HepG2 (cell line): ENCODE data around the gene CCDC144A. TPM values are rescaled to one million over a fixed set of nuclear protein-coding genes. Genes with fewer than 3 reads are reported as not detected.

Source experiments
- AKAP8 ChIP-seq: sonication (generic); formaldehyde crosslinking; IDR thresholded peaks from 2 replicates; pipeline ENCODE4 v1.5.1; 2020; ENCODE audit warnings: mild to moderate bottlenecking, missing genetic modification reagents
- BCL6 ChIP-seq: IDR thresholded peaks from 2 replicates; pipeline ENCODE4 v1.6.1; 2016; ENCODE audit warnings: missing genetic modification reagents, missing compliant biosample characterization
- CBX2 ChIP-seq, 2 experiments: fragments of 200-600 bp in 1 of 2; sonication (generic); formaldehyde crosslinking in 1 of 2; IDR thresholded peaks; 2 replicates each; pipeline versions ENCODE4 v1.7.0 to v1.8.1; 2018 to 2022; ENCODE audit warnings: low read depth in 2 of 2, low read length in 1 of 2, mild to moderate bottlenecking in 1 of 2, missing genetic modification reagents in 1 of 2
- FOXK2 ChIP-seq: fragments of 450-650 bp; IDR thresholded peaks from 2 replicates; pipeline ENCODE4 v1.6.1; 2016
- GATA4 ChIP-seq: sonication (generic); IDR thresholded peaks from 2 replicates; pipeline ENCODE4 v1.6.1; 2016; ENCODE audit warnings: antibody characterized with exemption, low read depth, borderline replicate concordance
- KDM1A ChIP-seq: IDR thresholded peaks from 2 replicates; pipeline ENCODE4 v1.6.1; 2016; ENCODE audit warnings: missing compliant biosample characterization
- MTA3 ChIP-seq: sonication (generic); formaldehyde crosslinking; IDR thresholded peaks from 2 replicates; pipeline ENCODE4 v1.4.0; 2020; ENCODE audit warnings: missing genetic modification reagents
- MXD3 ChIP-seq: IDR thresholded peaks from 2 replicates; pipeline ENCODE4 v1.6.1; 2016; ENCODE audit warnings: mild to moderate bottlenecking, missing biosample characterization, missing genetic modification reagents
- NCOA2 ChIP-seq: sonication (generic); formaldehyde crosslinking; IDR thresholded peaks from 2 replicates; pipeline ENCODE4 v1.8.0; 2022; ENCODE audit warnings: inconsistent platforms
- SKI ChIP-seq: fragments of 450-650 bp; IDR thresholded peaks from one replicate; pipeline ENCODE4 v1.6.1; 2018; ENCODE audit warnings: mild to moderate bottlenecking; ENCODE audit not compliant: partially characterized antibody
- SMYD3 ChIP-seq: sonication (generic); formaldehyde crosslinking; IDR thresholded peaks from 2 replicates; pipeline ENCODE4 v1.8.1; 2023; ENCODE audit warnings: mild to moderate bottlenecking, missing genetic modification reagents
- TAF15 ChIP-seq: fragments of 200-400 bp; formaldehyde crosslinking; IDR thresholded peaks from one replicate; pipeline ENCODE4 v1.6.1; 2018; ENCODE audit warnings: mild to moderate bottlenecking, low read depth, low read length; ENCODE audit not compliant: poor library complexity, severe bottlenecking
- TEAD3 ChIP-seq: optimal IDR thresholded peaks from 2 replicates; pipeline ENCODE3; 2016; ENCODE audit warnings: borderline replicate concordance
- U2AF2 ChIP-seq: fragments of 200-400 bp; formaldehyde crosslinking; IDR thresholded peaks from 2 replicates; pipeline ENCODE4 v1.6.1; 2017; ENCODE audit warnings: low read depth, mild to moderate bottlenecking, low read length
- WIZ ChIP-seq: sonication (generic); formaldehyde crosslinking; IDR thresholded peaks from 2 replicates; pipeline ENCODE4 v1.5.1; 2020; ENCODE audit warnings: mild to moderate bottlenecking, missing genetic modification reagents
- ZNF674 ChIP-seq: sonication (generic); formaldehyde crosslinking; IDR thresholded peaks from 2 replicates; pipeline ENCODE4 v1.5.0; 2020; ENCODE audit warnings: low read depth, mild to moderate bottlenecking, missing genetic modification reagents
- ZNF747 ChIP-seq: sonication (generic); formaldehyde crosslinking; IDR thresholded peaks from 2 replicates; pipeline ENCODE4 v1.8.1; 2023; ENCODE audit warnings: missing genetic modification reagents, mild to moderate bottlenecking, borderline replicate concordance
- ZNF768 ChIP-seq: sonication (generic); formaldehyde crosslinking; IDR thresholded peaks from 2 replicates; pipeline ENCODE4 v1.4.0; 2020; ENCODE audit warnings: missing genetic modification reagents
- ZNF790 ChIP-seq: sonication (generic); formaldehyde crosslinking; IDR thresholded peaks from 2 replicates; pipeline ENCODE4 v1.8.0; 2022; ENCODE audit warnings: missing genetic modification reagents, mild to moderate bottlenecking, borderline replicate concordance
- polyA plus RNA-seq, 8 experiments: library from polyadenylated mRNA; depleted of rRNA in 3 of 8; stranded (reverse) in 7 of 8; unstranded in 1 of 8; fragments of >200 nt; fragmentation: Illumina TruSeq in 4 of 8; extraction: Trizol in 4 of 8; gene quantifications; 2 replicates each; pipeline versions ENCODE4 v1.2.1 to v1.2.3, GENCODE V29; 2011 to 2016; ENCODE audit warnings: low read depth in 4 of 8, missing spikeins in 1 of 8, mixed read lengths in 1 of 8; ENCODE audit not compliant: insufficient read depth in 1 of 8
- total RNA-seq, 5 experiments: library from RNA; depleted of rRNA; stranded (reverse); fragments of >200 nt; fragmentation: Illumina TruSeq; extraction: Trizol; gene quantifications; 2 replicates each; pipeline ENCODE4 v1.2.3, GENCODE V29; 2016; ENCODE audit warnings: low read depth in 1 of 5
- TF ChIP-seq, protein P1 (sequence below): conservative IDR thresholded peaks from 2 replicates; pipeline ENCODE4 v1.6.1; 2018; ENCODE audit warnings: missing genetic modification reagents
- TF ChIP-seq, protein P2 (sequence below): sonication (generic); formaldehyde crosslinking; IDR thresholded peaks from 2 replicates; pipeline ENCODE4 v1.8.0; 2022; ENCODE audit warnings: mild to moderate bottlenecking, missing genetic modification reagents
- TF ChIP-seq, protein P3 (sequence below): sonication (generic); formaldehyde crosslinking; IDR thresholded peaks from 2 replicates; pipeline ENCODE4 v1.5.1; 2020; ENCODE audit warnings: mild to moderate bottlenecking, missing genetic modification reagents, borderline replicate concordance

The CCDC144A gene
- total and polyA plus RNA-seq, 2 of the 13 experiments (the other 11 are each of a cell fraction or from before 2014, with no cell fraction given) = 0.09 TPM; not detected in 1

- TF ChIP-seq, protein P1, sequence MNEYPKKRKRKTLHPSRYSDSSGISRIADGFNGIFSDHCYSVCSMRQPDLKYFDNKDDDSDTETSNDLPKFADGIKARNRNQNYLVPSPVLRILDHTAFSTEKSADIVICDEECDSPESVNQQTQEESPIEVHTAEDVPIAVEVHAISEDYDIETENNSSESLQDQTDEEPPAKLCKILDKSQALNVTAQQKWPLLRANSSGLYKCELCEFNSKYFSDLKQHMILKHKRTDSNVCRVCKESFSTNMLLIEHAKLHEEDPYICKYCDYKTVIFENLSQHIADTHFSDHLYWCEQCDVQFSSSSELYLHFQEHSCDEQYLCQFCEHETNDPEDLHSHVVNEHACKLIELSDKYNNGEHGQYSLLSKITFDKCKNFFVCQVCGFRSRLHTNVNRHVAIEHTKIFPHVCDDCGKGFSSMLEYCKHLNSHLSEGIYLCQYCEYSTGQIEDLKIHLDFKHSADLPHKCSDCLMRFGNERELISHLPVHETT (CRISPR knock-in tag) = peak; percentile 87
- TF ChIP-seq, protein P2, sequence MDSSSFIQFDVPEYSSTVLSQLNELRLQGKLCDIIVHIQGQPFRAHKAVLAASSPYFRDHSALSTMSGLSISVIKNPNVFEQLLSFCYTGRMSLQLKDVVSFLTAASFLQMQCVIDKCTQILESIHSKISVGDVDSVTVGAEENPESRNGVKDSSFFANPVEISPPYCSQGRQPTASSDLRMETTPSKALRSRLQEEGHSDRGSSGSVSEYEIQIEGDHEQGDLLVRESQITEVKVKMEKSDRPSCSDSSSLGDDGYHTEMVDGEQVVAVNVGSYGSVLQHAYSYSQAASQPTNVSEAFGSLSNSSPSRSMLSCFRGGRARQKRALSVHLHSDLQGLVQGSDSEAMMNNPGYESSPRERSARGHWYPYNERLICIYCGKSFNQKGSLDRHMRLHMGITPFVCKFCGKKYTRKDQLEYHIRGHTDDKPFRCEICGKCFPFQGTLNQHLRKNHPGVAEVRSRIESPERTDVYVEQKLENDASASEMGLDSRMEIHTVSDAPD (CRISPR knock-in tag) = 0 out of 2 replicates have a peak, but pooled peaks have one; percentile 27
- TF ChIP-seq, protein P3, sequence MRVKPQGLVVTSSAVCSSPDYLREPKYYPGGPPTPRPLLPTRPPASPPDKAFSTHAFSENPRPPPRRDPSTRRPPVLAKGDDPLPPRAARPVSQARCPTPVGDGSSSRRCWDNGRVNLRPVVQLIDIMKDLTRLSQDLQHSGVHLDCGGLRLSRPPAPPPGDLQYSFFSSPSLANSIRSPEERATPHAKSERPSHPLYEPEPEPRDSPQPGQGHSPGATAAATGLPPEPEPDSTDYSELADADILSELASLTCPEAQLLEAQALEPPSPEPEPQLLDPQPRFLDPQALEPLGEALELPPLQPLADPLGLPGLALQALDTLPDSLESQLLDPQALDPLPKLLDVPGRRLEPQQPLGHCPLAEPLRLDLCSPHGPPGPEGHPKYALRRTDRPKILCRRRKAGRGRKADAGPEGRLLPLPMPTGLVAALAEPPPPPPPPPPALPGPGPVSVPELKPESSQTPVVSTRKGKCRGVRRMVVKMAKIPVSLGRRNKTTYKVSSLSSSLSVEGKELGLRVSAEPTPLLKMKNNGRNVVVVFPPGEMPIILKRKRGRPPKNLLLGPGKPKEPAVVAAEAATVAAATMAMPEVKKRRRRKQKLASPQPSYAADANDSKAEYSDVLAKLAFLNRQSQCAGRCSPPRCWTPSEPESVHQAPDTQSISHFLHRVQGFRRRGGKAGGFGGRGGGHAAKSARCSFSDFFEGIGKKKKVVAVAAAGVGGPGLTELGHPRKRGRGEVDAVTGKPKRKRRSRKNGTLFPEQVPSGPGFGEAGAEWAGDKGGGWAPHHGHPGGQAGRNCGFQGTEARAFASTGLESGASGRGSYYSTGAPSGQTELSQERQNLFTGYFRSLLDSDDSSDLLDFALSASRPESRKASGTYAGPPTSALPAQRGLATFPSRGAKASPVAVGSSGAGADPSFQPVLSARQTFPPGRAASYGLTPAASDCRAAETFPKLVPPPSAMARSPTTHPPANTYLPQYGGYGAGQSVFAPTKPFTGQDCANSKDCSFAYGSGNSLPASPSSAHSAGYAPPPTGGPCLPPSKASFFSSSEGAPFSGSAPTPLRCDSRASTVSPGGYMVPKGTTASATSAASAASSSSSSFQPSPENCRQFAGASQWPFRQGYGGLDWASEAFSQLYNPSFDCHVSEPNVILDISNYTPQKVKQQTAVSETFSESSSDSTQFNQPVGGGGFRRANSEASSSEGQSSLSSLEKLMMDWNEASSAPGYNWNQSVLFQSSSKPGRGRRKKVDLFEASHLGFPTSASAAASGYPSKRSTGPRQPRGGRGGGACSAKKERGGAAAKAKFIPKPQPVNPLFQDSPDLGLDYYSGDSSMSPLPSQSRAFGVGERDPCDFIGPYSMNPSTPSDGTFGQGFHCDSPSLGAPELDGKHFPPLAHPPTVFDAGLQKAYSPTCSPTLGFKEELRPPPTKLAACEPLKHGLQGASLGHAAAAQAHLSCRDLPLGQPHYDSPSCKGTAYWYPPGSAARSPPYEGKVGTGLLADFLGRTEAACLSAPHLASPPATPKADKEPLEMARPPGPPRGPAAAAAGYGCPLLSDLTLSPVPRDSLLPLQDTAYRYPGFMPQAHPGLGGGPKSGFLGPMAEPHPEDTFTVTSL = peak; percentile 46; the same call in 1 of the 2 replicates
- TF ChIP-seq WIZ (CRISPR knock-in tag) = peak; percentile 65; the same call in 1 of the 2 replicates
- no peak for TF ChIP-seq U2AF2
- TF ChIP-seq FOXK2 = no peak
- TF ChIP-seq ZNF768 (CRISPR knock-in tag) = peak; percentile 65; the same call in 1 of the 2 replicates
- TF ChIP-seq NCOA2 (CRISPR knock-in tag) = no peak
- TF ChIP-seq KDM1A (CRISPR knock-in tag) = no peak
- no peak; the same call in 1 of the 2 replicates for TF ChIP-seq ZNF790 (CRISPR knock-in tag)
- TF ChIP-seq CBX2 (IDR thresholded peaks at IDR 0.05; ENCODE audit: low read depth, low read length) = no peak
- TF ChIP-seq CBX2 (CRISPR knock-in tag; IDR thresholded peaks at IDR 0.05; ENCODE audit: low read depth) = no peak
- TF ChIP-seq ZNF674 (CRISPR knock-in tag) = no peak; the same call in 1 of the 2 replicates
- TF ChIP-seq MXD3 (CRISPR knock-in tag) = peak; percentile 87
- TF ChIP-seq TEAD3 (CRISPR knock-in tag) = peak; percentile 63
- TF ChIP-seq GATA4 = no peak
- peak; percentile 48 for TF ChIP-seq BCL6 (CRISPR knock-in tag)
- TF ChIP-seq SKI = peak; percentile 25
- peak; percentile 85 for TF ChIP-seq ZNF747 (CRISPR knock-in tag)
- 0 out of 2 replicates have a peak, but pooled peaks have one; percentile 33 for TF ChIP-seq AKAP8 (CRISPR knock-in tag)
- TF ChIP-seq TAF15 = peak; percentile 95
- no peak for TF ChIP-seq MTA3 (CRISPR knock-in tag)
- 0 out of 2 replicates have a peak, but pooled peaks have one; percentile 23 for TF ChIP-seq SMYD3
Observed at GRCh38 chr17:16653367-16654041, 36.5 kb upstream of the CCDC144A start, which contains the start of gene ZNF624 (continued).
